ENCODE measurements around the gene APOBEC3C. TPM values are rescaled to one million over a fixed set of nuclear protein-coding genes. Genes with fewer than 3 reads are reported as not detected.
"Not testable (repeated sequence)": the region's sequence is repeated elsewhere in the genome, so short reads cannot be mapped to it uniquely, and the experiment has no call there.

The APOBEC3C gene
- polyA plus RNA-seq, 3 donors: 19.7 to 86.3 (median 69.4) TPM

DNA sequence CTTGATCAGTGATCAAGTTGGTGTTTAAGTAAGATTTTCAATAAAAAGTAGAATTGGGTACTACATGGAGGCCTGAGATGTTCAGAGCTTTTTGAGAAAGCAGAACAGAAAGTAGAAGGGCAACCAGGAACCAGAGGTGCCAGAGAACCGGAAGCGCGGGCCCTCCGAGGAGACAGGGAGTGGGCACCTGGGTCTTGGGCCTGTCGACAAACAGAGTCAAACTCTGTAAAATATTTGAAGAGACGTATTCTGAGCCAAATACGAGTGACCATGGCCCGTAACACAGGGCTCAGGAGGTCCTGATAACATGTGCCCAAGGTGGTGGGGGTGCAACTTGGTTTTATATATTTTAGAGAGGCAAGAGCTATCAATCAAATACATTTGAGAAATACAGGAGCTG lies 49.8 kb downstream of the APOBEC3C start:
- H3K27me3 ChIP-seq (ENCODE audit: control insufficient read depth in 2 of 2, insufficient read depth in 2 of 2, low read length in 2 of 2); H3K36me3 ChIP-seq (replicated peaks in 1 of 2; ENCODE audit: control insufficient read depth in 1 of 2, insufficient read depth in 2 of 2, low read length in 2 of 2); H3K36me3 Mint-ChIP-seq; H3K9me3 Mint-ChIP-seq; H3K9ac ChIP-seq (ENCODE audit: insufficient read depth, low read length, poor library complexity, severe bottlenecking); intact Hi-C loops (cut with micrococcal nuclease); H3K4me1 Mint-ChIP-seq; H3K9me3 ChIP-seq (replicated peaks in 1 of 2; ENCODE audit: control insufficient read depth in 1 of 2, insufficient read depth in 1 of 2, low read length in 2 of 2); H3K4me2 ChIP-seq (replicated peaks; ENCODE audit: extremely low read depth, low read length, poor library complexity, severe bottlenecking); H3K4me3 ChIP-seq (replicated peaks in 1 of 3; ENCODE audit: low read depth in 2 of 3, low read length in 3 of 3); H3K27me3 Mint-ChIP-seq (ENCODE audit: low read depth in 3 of 3); H4K20me1 ChIP-seq (ENCODE audit: insufficient read depth, low read length); H3K79me2 ChIP-seq (ENCODE audit: insufficient read depth, low read length); H3K4me1 ChIP-seq (ENCODE audit: control insufficient read depth in 1 of 2, insufficient read depth in 2 of 2, low read length in 2 of 2): not testable (repeated sequence)
- DNase-seq: peak in 1 of 3 donors; percentile 14
- peak overlapping the region in 1 of 2 donors; percentile 48 for H3K27ac ChIP-seq (ENCODE audit: low read depth in 1 of 2, low read length in 2 of 2)
- Mint-ChIP-seq H3K4me3 (peak overlapping the region in 1 of 2 donors; percentile 54), H3K27ac (peak overlapping the region in 6 of 7 donors; percentile 68 to 88 (median 84))
- peak overlapping the region; percentile 50 for H2AFZ ChIP-seq (ENCODE audit: insufficient read depth, low read depth, low read length, poor library complexity, severe bottlenecking)
- WGBS (ENCODE audit: insufficient coverage): 29% methylated on average over 6 of the region's 8 CpGs

DNA sequence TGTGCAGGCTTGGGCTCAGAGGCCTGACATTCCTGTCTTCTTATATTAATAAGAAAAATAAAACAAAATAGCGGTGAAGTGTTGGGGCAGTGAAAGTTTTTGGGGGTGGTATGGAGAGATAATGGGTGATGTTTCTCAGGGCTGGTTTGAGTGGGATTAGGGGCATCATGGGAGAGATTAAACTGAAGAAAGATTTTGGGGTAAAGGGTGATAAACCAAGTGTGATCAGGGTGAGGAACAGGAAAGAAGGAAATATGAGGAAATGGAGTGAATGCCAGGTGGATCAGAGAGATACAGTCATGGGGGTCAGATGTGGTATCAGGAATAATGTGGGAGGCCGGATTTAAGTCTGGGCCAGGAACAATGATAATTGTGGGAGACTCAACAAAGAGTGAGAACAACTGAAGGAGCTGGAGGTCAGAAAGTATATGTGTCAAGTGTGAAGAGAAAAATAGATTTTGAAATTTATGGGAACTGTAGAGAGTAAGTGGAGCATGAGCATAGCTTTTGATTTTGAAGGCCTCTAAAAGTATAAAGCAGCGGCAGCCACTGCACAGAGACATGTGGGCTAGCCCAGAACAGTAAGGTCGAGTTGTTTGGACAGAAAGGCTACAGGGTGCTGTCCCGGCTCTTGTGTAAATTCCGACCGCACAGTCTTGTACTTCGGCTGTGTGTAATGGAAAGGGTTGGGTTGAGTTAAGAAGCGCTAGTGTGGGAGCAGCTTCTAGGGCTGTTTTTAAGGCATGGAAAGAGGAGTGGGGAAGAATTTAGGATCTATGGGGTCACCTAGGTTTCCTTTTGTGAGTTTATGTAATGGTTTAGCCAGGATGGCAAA lies 52.6 kb downstream of the APOBEC3C start:
- H3K9me3 Mint-ChIP-seq; H3K4me3 Mint-ChIP-seq; H3K4me3 ChIP-seq (replicated peaks in 1 of 3; ENCODE audit: low read depth in 2 of 3, low read length in 3 of 3); H3K27me3 Mint-ChIP-seq (ENCODE audit: low read depth in 3 of 3); H3K9me3 ChIP-seq (replicated peaks in 1 of 2; ENCODE audit: control insufficient read depth in 1 of 2, insufficient read depth in 1 of 2, low read length in 2 of 2); H3K9ac ChIP-seq (ENCODE audit: insufficient read depth, low read length, poor library complexity, severe bottlenecking); intact Hi-C loops (cut with micrococcal nuclease); H3K27me3 ChIP-seq (ENCODE audit: control insufficient read depth in 2 of 2, insufficient read depth in 2 of 2, low read length in 2 of 2); DNase-seq; H3K36me3 Mint-ChIP-seq; H3K4me1 Mint-ChIP-seq; H3K27ac ChIP-seq (ENCODE audit: low read depth in 1 of 2, low read length in 2 of 2); H3K79me2 ChIP-seq (ENCODE audit: insufficient read depth, low read length); H2AFZ ChIP-seq (ENCODE audit: insufficient read depth, low read depth, low read length, poor library complexity, severe bottlenecking); H3K27ac Mint-ChIP-seq; H3K4me1 ChIP-seq (ENCODE audit: control insufficient read depth in 1 of 2, insufficient read depth in 2 of 2, low read length in 2 of 2); H3K4me2 ChIP-seq (replicated peaks; ENCODE audit: extremely low read depth, low read length, poor library complexity, severe bottlenecking); H3K36me3 ChIP-seq (replicated peaks in 1 of 2; ENCODE audit: control insufficient read depth in 1 of 2, insufficient read depth in 2 of 2, low read length in 2 of 2); H4K20me1 ChIP-seq (ENCODE audit: insufficient read depth, low read length): not testable (repeated sequence)
- 94% methylated on average over 5 of the region's 9 CpGs for WGBS (ENCODE audit: insufficient coverage)

Measured in CD14-positive monocyte (primary cell).